GM18508 (cell line): Measurements from ENCODE around the gene MAD1L1.

Experiments
- ATAC-seq: cut with Tn5 transposase; IDR thresholded peaks from one replicate; pipeline ENCODE4 v1.9.1; 2021; ENCODE audit warnings: moderate number of reproducible peaks; ENCODE audit not compliant: insufficient read depth, unreplicated experiment

The MAD1L1 gene

GRCh38 chr7:1810521-1810920, 422.2 kb downstream of the MAD1L1 start:
- no peak for ATAC-seq

DNA sequence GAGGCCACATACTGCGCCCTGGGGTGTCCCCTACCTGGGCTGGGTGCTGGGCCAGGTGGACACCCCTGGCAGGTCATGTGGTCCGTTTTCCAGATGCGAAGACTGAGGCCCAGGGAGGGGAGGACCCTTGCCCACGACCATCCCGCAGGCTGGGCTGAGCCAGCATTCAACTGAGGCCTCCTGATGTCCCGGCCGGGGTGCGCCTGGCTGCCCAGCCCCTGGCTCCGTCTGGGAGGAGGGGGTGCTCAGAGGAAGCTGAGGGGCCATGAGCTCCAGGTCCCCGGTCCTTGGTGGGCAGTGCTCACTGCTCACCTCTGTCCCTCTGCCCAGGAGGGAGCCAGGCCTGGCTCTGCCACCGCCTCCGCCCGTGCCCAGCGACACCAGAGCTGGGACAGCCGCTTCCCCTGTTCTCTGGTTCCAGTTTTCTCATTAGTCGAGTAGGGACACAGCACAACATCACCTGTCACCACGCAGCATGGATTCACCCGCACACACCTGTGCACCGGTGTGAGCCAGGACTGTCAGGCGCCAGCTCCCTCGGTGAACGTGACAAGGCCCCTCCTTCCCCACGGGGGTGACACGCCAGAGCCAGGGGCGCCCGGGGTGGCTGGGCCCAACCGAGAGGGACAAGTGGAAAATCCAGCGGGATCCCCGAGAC, 423.0 kb downstream of the MAD1L1 start:
- no peak for ATAC-seq

GRCh38 chr7:1809070-1809469, 423.7 kb downstream of the MAD1L1 start:
- ATAC-seq: no peak

GRCh38 chr7:1807821-1808600, 424.7 kb downstream of the MAD1L1 start:
- ATAC-seq: no peak

GRCh38 chr7:1806354-1806753, 426.4 kb downstream of the MAD1L1 start:
- no peak for ATAC-seq

- no peak for ATAC-seq
Observed at GRCh38 chr7:1804310-1804709, 428.4 kb downstream of the MAD1L1 start.

DNA sequence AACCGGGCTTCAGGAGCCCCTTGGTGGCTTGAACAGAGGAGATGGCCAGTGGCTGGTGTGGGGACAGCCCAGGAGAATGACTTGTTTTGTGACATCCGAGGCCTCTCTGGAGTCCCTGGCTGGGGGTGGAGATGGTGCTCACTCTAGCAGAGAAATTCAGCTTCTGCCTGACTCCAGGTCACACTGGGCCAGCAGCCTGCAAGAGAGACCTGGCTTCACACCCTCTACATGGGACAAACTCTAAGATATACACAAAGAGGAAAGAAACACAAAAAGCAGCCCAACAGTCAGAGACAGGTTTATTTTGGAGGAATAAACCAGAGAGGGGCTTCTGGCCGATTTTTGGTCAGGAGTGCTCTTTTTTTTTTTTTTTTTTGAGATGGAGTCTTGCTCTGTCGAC, 429.8 kb downstream of the MAD1L1 start:
- ATAC-seq: no peak

DNA sequence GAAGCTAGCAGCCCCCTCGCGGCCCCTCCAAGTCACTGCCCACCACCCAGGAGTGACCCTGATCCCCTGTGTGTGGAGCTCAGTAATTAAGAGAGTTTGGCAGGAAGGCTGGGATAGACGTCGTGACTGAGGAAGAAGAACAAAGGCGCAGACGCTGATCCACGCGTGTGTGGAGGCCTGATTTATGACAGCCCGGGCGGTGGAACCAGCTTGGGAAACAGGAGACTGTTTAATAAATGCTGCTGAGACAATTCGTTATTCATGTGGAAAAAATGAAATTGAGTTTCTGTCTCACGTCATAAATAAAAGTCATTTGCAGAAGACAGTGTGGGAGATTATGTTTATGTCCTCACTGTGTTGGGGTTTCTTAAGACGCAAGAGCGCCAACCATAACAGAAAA, 431.8 kb downstream of the MAD1L1 start:
- no peak for ATAC-seq

- ATAC-seq: no peak
Observed at GRCh38 chr7:1798191-1798590, 434.6 kb downstream of the MAD1L1 start.

GRCh38 chr7:1794888-1795542, 437.7 kb downstream of the MAD1L1 start:
- no peak for ATAC-seq

DNA sequence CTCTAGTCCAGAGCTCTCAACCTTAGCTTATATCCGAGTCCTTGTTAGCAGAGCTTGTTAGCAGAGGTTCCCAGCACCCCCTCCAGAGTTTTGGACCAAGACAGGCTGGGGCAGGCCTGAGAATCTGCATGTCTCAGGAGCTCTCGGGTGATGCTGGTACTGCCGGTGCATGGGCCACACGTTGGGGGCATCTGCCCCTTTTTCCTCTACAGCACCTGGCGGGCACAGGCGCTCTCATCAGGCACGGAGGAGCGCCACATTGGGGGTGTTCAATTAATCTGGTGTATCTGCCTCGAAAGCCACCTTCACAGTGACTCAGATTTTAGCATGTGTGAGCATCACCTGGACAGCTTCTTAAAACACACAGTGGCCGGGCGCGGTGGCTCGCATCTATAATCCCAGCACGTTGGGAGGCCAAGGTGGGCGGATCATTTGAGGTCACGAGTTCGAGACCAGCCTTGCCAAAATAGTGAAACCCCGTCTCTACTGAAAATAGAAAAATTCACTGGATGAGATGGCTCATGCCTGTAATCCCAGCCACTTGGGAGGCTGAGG, 445.0 kb downstream of the MAD1L1 start:
- ATAC-seq: no peak

DNA sequence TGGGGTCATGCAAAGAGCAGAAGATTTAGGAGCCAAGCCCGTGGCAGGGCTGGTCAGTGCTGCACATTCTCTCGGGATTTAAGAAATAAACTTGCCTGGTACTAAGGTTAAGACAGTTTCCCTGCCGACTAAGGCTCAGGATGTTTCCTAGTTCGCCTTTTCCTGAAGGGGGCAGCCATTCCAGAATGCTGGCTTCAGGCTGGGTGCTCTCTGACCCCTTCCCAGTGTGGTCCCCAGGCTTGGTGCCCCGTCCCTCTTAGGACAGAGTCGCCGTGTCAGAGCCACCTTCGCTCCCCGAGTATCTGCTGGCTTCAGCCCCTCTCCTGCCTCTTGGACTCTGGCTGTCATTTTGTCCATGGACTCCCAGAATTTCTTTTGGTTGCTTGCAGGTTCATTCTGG, 445.5 kb downstream of the MAD1L1 start:
- no peak for ATAC-seq

DNA sequence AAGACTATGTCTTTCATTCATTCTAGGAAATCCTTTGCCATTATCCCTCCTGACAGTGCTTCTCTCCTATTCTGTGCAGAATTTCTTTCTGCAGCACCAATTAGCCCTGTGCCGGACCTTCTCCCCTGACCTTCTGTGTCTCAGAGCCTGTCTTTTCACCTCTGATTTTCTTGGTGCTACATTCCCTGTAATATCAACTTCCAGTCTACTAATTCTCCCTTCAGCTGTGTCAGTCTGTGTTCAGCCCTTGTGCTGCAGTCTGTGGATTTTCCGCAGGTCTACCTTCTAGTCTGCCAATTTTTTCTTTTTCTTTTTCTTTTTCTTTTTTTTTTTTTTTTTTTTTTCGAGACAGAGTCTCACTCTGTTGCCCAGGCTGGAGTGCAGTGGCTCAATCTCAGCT, 446.9 kb downstream of the MAD1L1 start:
- ATAC-seq: no peak

DNA sequence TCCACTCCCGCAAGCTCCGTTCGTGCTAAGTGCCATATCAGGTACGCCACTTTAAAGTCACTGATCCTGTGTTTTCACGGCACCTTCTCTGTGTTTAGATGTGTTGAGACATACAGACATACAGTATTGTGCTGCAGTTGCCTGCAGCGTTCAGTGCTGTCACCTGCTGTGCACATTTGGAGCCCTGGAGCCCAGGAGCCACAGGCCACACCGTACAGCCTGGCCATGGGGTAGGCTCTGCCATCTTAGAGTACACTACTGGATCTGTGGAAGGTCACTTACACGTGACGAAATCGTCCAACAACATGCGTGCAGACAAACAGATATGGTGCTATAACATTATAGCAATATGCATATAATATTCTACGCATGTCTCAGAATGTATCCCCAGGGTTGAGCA, 451.4 kb downstream of the MAD1L1 start:
- no peak for ATAC-seq

- ATAC-seq: no peak
Observed at GRCh38 chr7:1779445-1779844, 453.3 kb downstream of the MAD1L1 start.

DNA sequence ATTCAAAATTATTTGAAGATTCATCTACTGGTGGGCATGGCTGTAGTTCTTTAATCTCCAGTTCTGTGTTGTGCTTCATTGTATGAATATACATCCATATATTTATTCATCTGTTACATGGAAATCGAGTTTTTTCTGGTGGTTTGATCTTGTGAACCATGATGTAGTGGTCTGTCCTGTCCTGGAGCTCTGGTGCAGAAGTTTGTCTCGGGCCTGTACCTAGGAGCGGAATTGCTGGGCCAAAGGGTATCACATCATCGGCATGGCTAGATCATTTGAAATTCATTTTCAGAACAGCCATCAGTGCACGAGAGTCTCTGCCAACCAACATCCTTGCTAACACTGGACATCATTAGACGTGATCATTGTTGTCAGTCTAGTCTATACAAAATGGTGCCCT, 455.6 kb downstream of the MAD1L1 start:
- ATAC-seq: no peak

DNA sequence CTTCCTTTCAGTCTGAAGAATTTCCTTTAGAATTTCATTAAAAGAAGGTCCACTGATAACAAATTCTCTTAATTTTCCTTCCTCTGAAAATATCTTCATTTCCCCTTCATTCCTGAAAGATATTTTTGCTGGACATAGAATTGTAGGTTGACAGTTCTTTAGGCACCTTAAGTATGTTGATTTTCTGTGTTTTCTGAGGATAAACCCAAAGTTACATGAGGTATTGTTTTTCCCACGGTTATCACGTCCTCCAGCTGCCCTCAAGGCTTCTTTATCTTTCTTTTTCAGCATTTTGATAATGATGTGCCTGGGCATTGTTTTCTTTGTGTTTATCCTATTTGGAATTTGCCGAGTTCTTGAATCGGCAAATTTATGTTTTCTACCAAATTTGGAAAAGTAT, 457.4 kb downstream of the MAD1L1 start:
- ATAC-seq: no peak

DNA sequence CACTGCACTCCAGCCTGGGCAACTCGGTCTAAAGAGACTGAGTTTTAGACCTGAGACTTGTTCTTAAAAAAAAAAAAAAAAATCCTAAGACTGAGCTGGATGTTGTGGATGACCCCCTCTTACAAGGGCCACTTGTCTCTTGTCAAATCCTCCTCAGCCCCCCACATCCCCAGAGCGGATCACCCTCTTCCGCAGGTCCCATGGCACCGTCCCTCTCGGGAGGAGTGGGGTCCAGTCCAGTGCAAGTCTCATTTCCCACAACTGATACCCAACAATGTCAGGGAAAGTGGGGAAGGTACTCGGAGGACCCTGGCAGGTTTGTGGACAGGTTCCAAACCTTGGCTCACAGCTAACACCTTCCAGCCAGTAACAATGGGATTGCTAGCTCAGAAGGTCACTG, 462.4 kb downstream of the MAD1L1 start:
- ATAC-seq: no peak

DNA sequence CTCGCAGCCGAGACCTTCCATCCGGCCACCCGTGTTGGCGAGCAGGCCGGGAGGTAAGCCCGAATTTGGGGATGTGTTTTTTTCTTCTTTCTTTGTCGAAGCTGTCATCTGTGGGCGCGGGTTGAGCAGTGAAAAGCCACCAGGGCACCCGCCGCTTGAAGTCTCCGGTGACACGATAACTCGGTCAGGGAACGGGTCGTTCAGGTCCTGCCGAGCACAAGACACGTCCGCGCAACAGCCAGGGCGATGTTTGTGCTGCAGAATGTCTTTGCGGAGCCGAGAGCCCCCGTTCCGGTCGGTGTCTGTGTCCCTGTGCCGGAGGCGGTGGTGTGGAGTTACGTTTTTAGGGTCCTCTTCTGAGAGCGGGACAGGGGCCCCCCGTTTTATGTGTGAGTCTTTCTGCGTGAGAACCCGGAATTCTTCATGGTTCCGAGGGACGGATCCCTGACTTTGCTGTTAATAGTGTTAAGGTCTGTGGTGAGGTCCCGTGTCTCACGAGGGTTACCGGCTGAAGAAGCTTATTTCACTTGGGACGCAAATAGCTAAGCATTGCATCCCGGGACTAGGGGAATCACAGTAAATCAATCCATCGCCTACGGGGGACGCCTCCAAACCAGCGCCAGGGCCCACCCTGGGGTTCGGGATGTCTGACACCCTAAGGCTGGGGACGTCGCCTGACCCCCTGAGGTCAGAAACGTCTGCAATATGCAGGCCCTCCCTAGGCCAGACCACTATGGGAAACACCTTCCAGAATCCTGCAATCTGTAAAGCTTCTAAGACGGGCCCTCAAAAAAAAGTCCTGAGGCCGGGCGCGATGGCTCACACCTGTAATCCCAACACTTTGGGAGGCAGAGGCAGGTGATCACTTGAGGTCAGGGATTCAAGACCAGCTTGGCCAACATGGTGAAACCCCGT, 463.2 kb downstream of the MAD1L1 start:
- no peak for ATAC-seq

GRCh38 chr7:1768832-1769231, 463.9 kb downstream of the MAD1L1 start:
- no peak for ATAC-seq
